Stimulated activated CD8-positive, alpha-beta memory T cell treated with anti-CD3 and anti-CD28 coated beads, Interleukin-15, amount 100 ng/mL, for 1 hour (primary cell): ENCODE measurements around the gene TTF1.

ENCODE experiments used
- DNase-seq: peaks from one replicate; pipeline ENCODE4 v3.0.0-alpha.2; 2020; ENCODE audit warnings: low read depth

Gene TTF1

DNA sequence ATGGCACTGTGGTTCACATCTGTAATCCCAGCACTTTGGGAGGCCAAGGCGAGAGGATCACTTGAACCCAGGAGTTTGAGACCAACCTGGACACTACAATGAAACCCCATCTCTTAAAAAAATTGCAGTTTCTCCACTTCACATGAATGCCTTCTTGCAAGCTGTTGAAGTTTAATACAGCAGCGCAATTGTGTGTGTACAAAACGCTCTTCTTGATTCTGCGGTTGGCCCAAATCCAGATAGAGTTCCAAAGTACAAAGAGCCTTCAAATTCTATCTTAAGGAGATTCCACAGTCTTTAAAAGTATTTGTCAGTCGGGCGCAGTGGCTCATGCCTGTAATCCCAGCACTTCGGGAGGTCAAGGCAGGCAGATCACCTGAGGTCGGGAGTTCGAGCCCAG lies 42.6 kb downstream of the TTF1 start:
- DNase-seq = no peak

DNA sequence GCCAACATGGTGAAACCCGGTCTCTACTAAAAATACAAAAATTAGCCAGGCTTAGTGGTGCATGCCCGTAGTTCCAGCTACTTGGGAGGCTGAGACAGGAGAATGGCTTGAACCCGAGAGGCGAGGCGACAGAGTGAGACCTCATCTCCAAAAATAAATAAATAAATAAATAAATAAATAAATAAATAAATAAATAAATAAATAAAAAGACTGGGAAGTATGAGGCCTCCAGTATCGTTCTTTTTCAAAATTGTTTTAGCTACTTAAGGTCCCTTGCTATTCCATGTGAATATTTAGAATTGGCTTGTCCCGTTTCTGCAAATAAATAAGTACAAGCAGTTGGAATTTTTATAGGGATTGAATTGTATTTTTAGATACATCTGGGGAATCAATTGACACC lies 48.9 kb downstream of the TTF1 start:
- no peak for DNase-seq

DNA sequence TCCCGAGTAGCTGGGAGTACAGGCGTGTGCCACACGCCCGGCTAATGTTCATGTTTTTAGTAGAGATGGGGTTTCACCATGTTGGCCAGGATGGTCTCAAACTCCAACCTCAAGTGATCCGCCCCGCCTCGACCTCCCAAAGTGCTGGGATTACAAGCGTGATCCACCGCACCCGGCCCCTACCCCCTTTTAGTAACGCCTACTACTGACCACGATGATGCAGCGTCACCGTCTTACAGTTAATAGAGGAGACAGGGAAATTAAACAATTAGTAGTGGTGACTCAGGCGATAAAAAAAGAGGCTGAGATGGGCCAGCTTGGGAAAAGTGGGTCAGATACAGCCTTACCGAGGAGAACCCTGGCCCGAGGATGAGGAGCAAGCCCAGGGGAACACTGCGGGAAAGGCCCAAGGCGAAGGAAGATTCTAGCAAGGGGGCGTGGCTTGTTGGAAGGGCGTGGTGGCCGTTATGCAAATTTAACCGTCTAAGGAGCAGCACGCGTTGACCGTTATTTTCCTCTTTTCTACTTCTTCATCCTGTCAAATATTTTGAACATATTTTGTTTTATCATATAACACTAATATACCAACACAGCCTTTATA lies 50.2 kb downstream of the TTF1 start:
- DNase-seq = no peak

DNA sequence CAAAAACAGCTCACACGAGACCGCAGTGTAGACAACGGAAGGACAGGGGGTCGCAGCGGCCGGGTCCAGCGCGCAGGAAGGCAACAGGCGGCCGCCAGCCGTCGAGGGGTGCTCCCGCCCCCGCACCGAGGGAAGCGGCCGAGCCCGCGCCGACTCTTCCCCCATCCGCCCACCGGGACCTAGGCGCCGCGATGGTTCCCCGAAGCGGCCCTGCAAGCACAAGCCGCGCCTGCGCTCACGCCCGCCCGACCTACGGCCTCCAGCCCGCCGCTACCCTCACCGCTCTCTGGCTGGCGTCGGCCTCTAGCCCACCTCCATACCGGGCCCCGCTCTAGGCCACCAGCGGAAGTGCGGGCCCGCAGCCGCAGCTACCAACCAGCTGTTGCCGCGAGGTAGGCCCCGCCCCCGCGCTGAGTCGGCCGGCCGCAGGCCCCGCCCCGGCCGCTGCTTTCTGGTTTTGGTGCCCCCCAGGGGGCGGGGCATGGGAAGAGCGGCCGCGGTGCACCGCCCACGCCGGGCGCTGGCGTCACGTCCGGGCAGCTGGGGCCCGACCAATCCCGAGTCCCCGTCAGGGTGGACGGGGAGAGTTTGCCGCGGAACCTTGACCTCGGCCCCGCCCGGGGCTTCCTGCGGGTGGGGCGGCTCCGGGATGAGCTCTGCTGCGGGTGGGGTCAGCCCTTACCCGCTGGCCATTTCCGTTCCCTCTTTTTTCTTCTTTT lies 51.8 kb downstream of the TTF1 start, which contains the start of gene SETX:
TSS of gene SETX (minus strand) at position 350 of the 719 bp plus-strand sequence. CDS start 5,558 bp downstream, outside the sequence.
- DNase-seq = peak; percentile 89

DNA sequence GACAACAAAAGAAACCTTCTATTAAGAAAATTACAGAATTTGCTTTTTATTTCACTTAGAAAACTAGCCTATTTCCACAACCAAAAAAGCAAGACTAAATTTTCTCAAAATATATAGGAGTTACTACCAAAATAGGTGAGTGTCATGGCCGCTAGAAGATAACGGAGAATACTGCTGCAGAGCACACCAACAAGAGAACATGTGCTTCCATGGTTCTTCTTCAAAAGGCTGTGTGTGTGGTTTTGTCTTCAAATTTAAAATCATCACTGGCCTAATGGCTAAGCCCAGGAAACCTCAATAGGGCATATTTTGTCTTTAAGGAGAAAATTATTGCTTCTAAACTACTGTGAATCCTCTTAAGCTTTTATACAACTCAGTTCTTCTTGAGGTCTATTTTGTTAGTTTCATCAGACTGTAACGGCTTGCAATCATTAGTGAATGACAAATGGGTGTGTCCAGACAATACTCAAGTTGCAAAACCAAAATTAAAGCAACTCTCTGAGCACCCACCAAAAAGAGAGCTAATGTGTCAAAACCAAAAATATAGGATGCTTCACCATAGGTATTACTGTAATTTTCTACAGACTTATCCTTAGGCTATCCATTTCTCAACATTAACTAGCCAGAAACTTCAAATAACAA lies 55.1 kb downstream of the TTF1 start:
- no peak for DNase-seq

DNA sequence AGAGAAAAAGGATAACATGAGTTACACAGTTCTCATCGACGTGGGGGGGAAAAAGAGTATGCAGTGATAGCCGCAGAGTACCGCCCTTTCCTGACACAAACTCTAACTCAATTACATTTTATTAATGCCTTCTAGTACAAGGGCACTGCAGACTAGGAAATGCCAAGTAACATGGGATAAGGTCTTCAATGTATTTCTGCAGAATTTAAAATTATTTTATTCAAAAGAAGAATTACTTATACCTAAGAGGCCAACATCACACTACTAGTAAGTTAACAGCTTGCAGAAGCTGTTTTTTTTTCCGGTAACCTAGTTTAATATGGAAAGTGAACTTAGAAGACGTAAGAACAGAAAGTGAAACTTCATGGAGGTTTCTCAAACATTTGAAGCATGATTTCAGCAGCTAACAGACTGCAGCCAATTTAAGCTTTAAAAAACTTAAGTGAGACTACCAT lies 55.8 kb downstream of the TTF1 start:
- no peak for DNase-seq

DNA sequence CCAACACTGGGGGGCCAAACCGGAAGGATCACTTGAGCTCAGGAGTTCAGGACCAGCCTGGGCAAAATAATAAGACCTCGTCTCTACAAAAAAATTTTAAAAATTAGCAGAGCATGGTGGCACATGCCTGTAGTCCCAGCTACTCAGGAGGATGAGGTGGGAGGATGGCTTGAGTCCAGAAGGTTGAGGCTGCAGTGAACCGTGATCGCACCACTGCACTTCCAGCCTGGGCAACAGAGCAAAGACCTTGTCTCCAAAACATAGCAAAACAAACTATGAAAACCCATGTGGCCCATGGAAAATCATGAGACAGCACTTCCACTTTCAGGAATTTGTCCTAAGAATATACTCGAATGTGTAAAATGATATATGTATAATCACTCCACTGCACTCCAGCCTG lies 58.0 kb downstream of the TTF1 start:
- no peak for DNase-seq

DNA sequence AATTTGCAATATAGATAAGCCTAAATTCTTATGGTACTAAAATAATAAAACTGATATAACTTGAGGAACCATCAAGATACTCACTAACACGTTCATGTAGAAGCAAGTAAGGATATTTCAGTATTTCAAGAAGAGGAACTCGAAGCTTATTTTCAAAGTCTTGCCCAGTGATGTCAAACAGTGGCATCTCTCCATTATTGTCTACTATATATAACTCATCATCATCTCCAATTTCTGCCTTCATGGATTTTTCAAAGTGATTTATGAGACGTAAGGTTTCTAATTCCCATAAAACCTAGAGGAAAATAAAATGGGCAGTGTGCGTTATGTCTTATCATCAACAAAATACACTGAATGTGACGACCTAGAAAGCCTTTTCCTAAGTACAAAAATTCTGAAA lies 60.5 kb downstream of the TTF1 start:
- DNase-seq = no peak

DNA sequence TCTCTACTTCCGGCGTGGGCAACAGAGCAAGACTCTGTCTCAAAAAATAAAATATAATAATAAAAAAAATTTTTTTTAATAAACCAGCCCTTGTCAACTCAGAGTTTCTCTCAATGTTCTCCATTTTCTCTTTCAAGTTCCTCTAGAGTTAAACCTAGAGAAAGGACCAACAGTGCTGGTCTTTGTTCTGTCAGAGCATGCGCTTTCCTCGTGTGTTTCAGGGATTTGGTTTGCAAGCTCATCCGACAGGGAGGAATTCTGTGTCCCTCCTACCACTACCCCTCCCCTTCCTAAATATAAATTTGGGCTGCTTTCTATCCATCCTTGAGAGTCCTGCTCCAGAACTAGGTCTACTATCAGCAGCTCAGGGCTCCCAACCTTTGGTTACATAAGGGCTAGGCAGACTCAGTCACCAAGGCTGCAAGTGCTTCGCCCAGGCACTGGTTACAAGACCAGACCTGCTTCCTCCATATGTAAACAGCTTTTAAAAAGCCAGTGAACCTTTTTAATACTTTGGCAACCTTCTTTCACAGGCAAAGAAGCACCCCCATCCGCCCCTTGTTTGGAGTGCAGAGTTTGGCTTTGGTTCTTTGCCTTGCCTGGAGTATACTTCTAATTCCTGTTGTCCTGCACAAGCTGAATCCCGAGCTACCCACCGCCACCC lies 65.3 kb downstream of the TTF1 start:
- no peak for DNase-seq

DNA sequence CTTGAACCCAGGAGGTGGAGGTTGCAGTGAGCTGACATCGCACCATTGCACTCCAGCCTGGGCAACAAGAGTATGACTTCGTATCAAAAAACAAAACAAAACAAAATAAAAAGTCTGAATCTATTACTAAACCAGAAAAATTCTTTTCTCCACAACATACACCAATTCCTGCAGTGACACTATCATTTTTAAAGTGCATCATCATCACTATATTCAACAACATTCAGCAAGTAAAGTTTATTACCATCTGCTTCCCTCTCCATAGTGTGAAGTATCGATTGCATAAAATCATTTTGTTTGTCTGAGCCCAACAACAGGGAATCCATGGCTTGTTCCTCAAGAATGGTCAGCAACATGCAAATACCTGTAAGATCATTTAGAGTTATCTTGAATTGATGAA lies 72.3 kb downstream of the TTF1 start:
- no peak for DNase-seq

DNA sequence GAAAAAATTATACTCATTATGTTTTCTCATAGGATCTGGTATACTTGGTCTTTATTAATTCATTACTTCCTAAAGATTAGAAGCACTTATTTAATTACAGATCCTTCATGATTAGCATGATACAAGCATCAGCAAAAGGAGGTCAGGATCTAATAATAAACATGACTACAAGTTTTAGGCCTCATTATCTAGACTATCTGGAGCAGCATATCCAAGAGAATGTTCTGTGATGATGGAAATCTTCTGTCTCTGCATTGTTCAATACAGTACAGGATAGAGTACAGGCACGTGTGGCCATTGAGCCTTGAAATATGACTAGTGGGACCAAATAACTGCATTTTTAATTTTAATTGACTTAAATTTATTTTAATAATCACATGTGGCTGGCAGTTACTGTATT lies 73.1 kb downstream of the TTF1 start:
- DNase-seq = no peak

DNA sequence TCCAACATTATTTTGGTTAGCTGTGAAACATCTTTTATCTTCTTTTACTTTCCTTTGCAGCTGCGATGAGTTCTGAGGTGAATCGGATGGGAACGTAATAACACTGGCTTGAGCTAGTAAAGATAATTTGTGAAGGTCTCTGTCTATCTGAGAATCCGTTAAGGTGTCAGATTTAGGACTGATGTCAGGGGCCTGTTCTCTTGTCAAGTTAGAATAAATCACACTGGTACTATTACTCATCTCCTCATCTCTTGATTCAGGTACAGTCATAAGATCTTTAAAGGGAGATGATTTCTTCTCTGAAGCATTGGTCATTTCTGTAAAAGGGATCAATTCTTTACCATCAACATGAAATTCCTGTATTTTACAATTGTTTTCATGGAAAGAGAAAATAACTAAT lies 78.1 kb downstream of the TTF1 start:
- DNase-seq = no peak

DNA sequence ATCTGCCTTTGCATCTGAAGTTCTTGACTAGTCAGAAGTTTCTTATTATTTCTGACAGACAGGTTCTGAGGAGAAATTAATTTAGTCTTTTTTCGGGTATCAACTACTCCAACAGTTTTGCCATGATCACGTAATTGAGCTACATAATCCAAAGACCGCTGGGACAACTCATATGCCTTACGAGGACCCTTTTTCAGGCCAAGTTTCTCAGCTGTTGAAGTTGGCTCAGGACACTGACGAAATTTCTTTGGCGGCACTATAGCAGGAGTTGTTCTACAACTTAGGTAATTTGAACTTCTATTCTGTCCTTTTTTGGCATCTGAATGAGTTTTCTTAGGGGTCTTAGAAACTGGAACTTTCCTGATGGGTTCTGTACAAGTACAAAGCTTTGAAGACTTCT lies 79.1 kb downstream of the TTF1 start:
- DNase-seq = no peak
